Neutrophil (primary cell): ENCODE measurements around the gene RBM45.

ENCODE experiments used
- H3K27ac ChIP-seq: fragments of 200-600 bp; sonication (generic); 2 replicates; pipeline ENCODE4 v1.5.1; 2016; ENCODE audit warnings: mild to moderate bottlenecking, moderate library complexity
- H3K27me3 ChIP-seq: fragments of 200-600 bp; sonication (generic); 2 replicates; pipeline ENCODE4 v1.6.0; 2016; ENCODE audit warnings: mild to moderate bottlenecking
- H3K36me3 ChIP-seq: fragments of 200-600 bp; sonication (generic); 2 replicates; pipeline ENCODE4 v1.5.1; 2017
- H3K4me1 ChIP-seq, 2 experiments: fragments of 200-600 bp in 1 of 2; sonication (generic) in 1 of 2; 1 replicate in 1 of 2; 2 replicates in 1 of 2; pipeline versions ENCODE4 v1.5.1 to v1.6.1; 2013 to 2016; ENCODE audit warnings: low read depth in 1 of 2, low read length in 1 of 2, mild to moderate bottlenecking in 1 of 2, moderate library complexity in 1 of 2; ENCODE audit not compliant: control insufficient read depth in 1 of 2, insufficient read depth in 1 of 2
- H3K4me3 ChIP-seq, 2 experiments: fragments of 200-600 bp in 1 of 2; sonication (generic) in 1 of 2; 1 replicate in 1 of 2; 2 replicates in 1 of 2; pipeline ENCODE4 v1.5.1; 2013 to 2016; ENCODE audit warnings: low read depth in 1 of 2, low read length in 1 of 2, mild to moderate bottlenecking in 1 of 2, moderate library complexity in 1 of 2
- H3K9me3 ChIP-seq: fragments of 200-600 bp; sonication (generic); 2 replicates; pipeline ENCODE4 v1.5.1; 2016
- CTCF ChIP-seq: fragments of 200-600 bp; sonication (generic); IDR thresholded peaks from 2 replicates; pipeline ENCODE4 v1.5.1; 2016; ENCODE audit warnings: antibody characterized with exemption

Gene RBM45

GRCh38 chr2:178070824-178071223 is 41.4 kb upstream of the RBM45 start:
- no peak for TF ChIP-seq CTCF
- Histone ChIP-seq H3K9me3 (no peaks in the 10 kb centered on the region), H3K36me3 (no peaks in the 10 kb centered on the region), H3K4me1 (peaks cover 0 to 7% of the 10 kb centered on the region in 2 experiments), H3K27me3 (peaks cover 61% of the 10 kb centered on the region), H3K27ac (no peak overlapping the region), H3K4me3 (no peak overlapping the region)

GRCh38 chr2:178072000-178072382 is 40.2 kb upstream of the RBM45 start:
- Histone ChIP-seq H3K36me3 (no peaks in the 10 kb centered on the region), H3K4me1 (peaks cover 0 to 7% of the 10 kb centered on the region in 2 experiments), H3K4me3 (no peak overlapping the region), H3K27ac (no peak overlapping the region), H3K9me3 (no peaks in the 10 kb centered on the region), H3K27me3 (peaks cover 61% of the 10 kb centered on the region)
- TF ChIP-seq CTCF: no peak

GRCh38 chr2:178072383-178073301 is 39.6 kb upstream of the RBM45 start, which contains the start of gene PDE11A:
Gene PDE11A (minus strand): TSS chr2:178072777. CDS start chr2:178072437, 340 bp downstream.
- H3K27ac ChIP-seq: no peak within 1 kb of the TSS
- H3K27me3 ChIP-seq: peaks cover 61% of the 10 kb centered on the region
- TF ChIP-seq CTCF: no peak
- no peaks in the 10 kb centered on the region for H3K9me3 ChIP-seq
- H3K4me1 ChIP-seq: peaks cover 0 to 7% of the 10 kb centered on the region in 2 experiments
- H3K36me3 ChIP-seq: no peaks in the 10 kb centered on the region
- H3K4me3 ChIP-seq: no peak within 1 kb of the TSS

GRCh38 chr2:178074123-178075005 is 37.9 kb upstream of the RBM45 start:
- TF ChIP-seq CTCF: no peak
- Histone ChIP-seq H3K27me3 (peaks cover 60% of the 10 kb centered on the region), H3K4me1 (peaks cover 0 to 7% of the 10 kb centered on the region in 2 experiments), H3K27ac (no peak overlapping the region), H3K36me3 (no peaks in the 10 kb centered on the region), H3K4me3 (no peak overlapping the region), H3K9me3 (no peaks in the 10 kb centered on the region)

- Histone ChIP-seq H3K4me3 (no peak overlapping the region), H3K36me3 (no peaks in the 10 kb centered on the region), H3K4me1 (peaks cover 0 to 7% of the 10 kb centered on the region in 2 experiments), H3K27ac (no peak overlapping the region), H3K9me3 (no peaks in the 10 kb centered on the region), H3K27me3 (peaks cover 54% of the 10 kb centered on the region)
- no peak for TF ChIP-seq CTCF
Observed at GRCh38 chr2:178075006-178075326, 37.3 kb upstream of the RBM45 start.
